Lower leg skin (tissue), 4 donors: Measurements from ENCODE around the gene EML4. TPM values are rescaled to one million over a fixed set of nuclear protein-coding genes. Genes with fewer than 3 reads are reported as not detected.
"Not testable (repeated sequence)": the region's sequence is repeated elsewhere in the genome, so short reads cannot be mapped to it uniquely, and the experiment has no call there.

Experiments
- DNase-seq, 2 donors: peaks; one replicate each; pipeline ENCODE4 v3.0.0-alpha.2; 2019; ENCODE audit warnings: low spot score in 2 of 2
- H3K4me3 ChIP-seq: fragments of 200-600 bp; sonication (generic); 2 replicates; pipeline ENCODE4 v1.5.1; 2017; ENCODE audit warnings: mild to moderate bottlenecking, low read depth; ENCODE audit not compliant: poor library complexity, severe bottlenecking
- POLR2A ChIP-seq, 2 donors: fragments of 450-650 bp; IDR thresholded peaks; one replicate each; pipeline ENCODE4 v1.6.1; 2016 to 2017; ENCODE audit warnings: antibody characterized with exemption in 2 of 2, mild to moderate bottlenecking in 1 of 2, moderate library complexity in 1 of 2
- WGBS, 2 donors: methylation state at CpG; one replicate each; pipeline ENCODE4 v1.1.5; 2018; 5-methylcytosine and 5-hydroxymethylcytosine counted together
- intact Hi-C: fragments of 100-400 bp; cut with DNase I; formaldehyde crosslinking; loops from one replicate; pipeline ENCODE4 v1.15.0; 2023; ENCODE audit warnings: low total_unique reads
- total RNA-seq, 4 donors: library from RNA; depleted of rRNA; stranded (reverse); fragments of >200 nt; gene quantifications; one replicate each; pipeline ENCODE4 v1.1.0, GENCODE V29; 2016
- TF ChIP-seq, protein P1 (sequence below), 3 donors: fragments of 450-650 bp; IDR thresholded peaks; one replicate each; pipeline ENCODE4 v1.5.1; 2016; ENCODE audit warnings: antibody characterized with exemption in 3 of 3, mild to moderate bottlenecking in 3 of 3, moderate library complexity in 2 of 3

EML4 gene
- total RNA-seq, 4 donors from 2014 or later, result 29.5 to 37.4 (median 33.6) TPM

DNA sequence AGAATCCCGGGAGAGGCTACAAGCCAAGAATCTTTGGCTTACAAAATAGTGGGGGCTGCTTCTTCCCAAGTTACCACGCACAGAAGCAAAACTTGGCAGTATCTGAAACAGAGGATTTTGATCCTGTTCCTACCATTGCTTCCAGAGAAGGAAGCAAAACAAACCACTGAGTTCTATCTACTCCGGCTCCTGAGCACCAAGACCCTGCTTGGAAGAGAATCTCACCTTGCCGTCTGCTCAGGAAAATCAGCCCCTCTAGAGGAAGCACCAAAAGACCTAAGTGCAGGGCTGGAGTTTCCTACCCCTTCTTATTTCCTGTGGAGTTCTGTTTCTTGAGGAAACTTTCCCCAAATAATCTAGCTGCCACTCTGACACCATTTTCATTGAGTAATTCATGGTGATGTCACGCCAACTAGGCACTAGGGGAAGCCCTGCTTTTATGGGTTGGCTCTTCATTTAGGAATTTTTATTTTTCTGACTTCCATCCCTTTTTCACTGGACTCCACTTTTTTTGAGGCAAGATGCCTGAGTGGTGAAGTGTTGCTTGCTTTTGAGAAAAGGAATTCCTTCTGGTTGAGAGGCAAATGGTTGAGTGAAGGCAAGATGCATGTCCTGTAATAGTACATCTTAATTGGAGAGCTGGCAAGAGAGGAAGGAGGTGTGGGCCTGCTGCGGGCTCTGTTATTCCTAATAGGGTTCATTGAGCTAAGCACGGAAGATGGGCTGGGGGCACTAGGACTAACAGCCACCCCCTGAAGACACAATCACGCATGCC lies 36.8 kb upstream of the EML4 start:
- no peak overlapping the region for H3K4me3 ChIP-seq
- 35% methylated on average over 8 of the region's 8 CpGs for WGBS, 2 donors
- no peak for TF ChIP-seq POLR2A (IDR thresholded peaks at IDR 0.05)
- TF ChIP-seq, protein P1, sequence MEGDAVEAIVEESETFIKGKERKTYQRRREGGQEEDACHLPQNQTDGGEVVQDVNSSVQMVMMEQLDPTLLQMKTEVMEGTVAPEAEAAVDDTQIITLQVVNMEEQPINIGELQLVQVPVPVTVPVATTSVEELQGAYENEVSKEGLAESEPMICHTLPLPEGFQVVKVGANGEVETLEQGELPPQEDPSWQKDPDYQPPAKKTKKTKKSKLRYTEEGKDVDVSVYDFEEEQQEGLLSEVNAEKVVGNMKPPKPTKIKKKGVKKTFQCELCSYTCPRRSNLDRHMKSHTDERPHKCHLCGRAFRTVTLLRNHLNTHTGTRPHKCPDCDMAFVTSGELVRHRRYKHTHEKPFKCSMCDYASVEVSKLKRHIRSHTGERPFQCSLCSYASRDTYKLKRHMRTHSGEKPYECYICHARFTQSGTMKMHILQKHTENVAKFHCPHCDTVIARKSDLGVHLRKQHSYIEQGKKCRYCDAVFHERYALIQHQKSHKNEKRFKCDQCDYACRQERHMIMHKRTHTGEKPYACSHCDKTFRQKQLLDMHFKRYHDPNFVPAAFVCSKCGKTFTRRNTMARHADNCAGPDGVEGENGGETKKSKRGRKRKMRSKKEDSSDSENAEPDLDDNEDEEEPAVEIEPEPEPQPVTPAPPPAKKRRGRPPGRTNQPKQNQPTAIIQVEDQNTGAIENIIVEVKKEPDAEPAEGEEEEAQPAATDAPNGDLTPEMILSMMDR (IDR thresholded peaks at IDR 0.05), result no peak
- intact Hi-C loops, result no loop called here
- peak in 1 of 2 donors; percentile 36 for DNase-seq

DNA sequence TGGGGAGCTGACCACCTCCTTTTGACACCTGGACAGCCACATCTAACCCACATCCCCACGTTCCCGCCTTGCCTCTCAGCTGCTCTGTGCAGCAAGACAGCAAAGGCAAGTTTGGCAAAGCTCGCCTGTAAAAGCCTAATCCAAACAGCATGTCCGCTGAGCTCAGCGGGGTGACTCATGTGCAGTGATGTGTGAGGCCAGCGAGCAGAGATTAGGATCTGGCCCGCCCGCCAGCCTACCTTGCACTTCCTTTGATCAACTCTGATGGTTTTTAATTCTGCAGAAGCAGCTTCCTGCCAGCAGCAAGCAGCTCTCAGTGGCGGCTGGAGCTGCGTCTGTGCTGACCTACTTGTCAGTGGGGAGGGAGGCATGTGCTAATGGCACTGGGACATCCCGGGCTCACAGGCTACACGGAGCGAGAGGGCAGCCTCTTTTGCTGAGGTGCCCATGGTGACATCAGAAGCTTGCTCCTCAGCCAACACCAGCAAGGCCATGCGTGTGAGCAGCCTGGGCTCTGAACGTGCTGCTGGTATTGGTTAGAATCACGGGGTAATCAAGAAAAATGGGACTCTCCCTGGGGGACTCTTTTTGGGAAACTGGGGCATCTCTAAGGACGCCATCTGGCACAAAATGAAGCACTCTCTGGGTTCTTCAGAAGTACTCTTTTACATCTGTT lies 36.0 kb upstream of the EML4 start:
- intact Hi-C loops, result no loop called here
- no peak for TF ChIP-seq POLR2A (IDR thresholded peaks at IDR 0.05)
- TF ChIP-seq, protein P1 (IDR thresholded peaks at IDR 0.05), result no peak
- DNase-seq, result peak; percentile 88 to 96
- H3K4me3 ChIP-seq, result no peak overlapping the region
- WGBS, 2 donors, result 1 to 3% methylated on average over 16 to 17 of the region's 17 CpGs

DNA sequence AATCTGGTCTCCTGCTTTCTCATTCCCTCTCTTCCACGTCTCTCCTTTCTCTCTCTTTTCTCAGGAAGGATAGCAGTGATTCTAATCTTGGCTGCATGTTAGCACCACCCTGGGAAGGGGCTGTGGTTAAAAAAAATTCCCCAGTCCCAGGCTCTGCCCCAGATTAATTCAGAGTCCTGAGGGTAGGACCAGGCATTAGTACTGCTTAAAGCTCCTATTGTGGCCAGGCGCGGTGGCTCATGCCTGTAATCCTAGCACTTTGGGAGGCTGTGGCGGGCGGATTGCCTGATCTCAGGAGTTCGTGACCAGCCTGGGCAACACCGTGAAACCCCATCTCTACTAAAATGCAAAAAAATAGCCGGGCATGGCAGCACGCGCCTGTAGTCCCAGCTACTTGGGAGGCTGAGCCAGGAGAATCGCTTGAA lies 35.4 kb upstream of the EML4 start:
- WGBS, 2 donors, result 63 to 79% methylated on average over 11 of the region's 11 CpGs
- no peak for TF ChIP-seq POLR2A (IDR thresholded peaks at IDR 0.05)
- TF ChIP-seq, protein P1 (IDR thresholded peaks at IDR 0.05), result no peak
- no peak for DNase-seq
- H3K4me3 ChIP-seq, result no peak overlapping the region
- intact Hi-C loops, result no loop called here

DNA sequence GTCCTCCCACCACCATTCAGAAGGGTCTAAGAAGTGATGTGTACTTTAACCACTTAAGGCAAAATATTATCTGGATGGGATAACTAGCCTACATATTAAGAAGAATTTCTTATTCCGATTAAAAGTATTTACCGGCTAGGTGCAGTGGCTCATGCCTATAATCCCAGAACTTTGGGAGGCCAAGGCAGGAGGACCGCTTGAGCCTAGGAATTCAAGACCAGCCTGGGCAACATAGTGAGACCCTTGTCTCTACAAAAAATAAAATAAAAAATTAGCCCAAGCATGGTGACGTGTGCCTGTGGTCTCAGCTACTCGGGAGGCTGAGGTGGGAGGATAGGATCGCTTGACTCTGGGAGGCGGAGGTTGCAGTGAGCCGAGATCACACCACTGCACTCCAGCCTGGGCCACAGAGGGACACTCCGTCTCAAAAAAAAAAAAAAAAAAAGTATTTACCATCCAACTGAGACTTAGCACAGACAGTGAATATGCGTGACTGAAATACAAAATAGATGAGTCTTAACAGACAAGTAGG lies 34.7 kb upstream of the EML4 start:
- intact Hi-C loops, DNase-seq, H3K4me3 ChIP-seq: not testable (repeated sequence)
- whole genome bisulfite sequencing, 2 donors, result 87 to 90% methylated on average over 10 of the region's 10 CpGs

DNA sequence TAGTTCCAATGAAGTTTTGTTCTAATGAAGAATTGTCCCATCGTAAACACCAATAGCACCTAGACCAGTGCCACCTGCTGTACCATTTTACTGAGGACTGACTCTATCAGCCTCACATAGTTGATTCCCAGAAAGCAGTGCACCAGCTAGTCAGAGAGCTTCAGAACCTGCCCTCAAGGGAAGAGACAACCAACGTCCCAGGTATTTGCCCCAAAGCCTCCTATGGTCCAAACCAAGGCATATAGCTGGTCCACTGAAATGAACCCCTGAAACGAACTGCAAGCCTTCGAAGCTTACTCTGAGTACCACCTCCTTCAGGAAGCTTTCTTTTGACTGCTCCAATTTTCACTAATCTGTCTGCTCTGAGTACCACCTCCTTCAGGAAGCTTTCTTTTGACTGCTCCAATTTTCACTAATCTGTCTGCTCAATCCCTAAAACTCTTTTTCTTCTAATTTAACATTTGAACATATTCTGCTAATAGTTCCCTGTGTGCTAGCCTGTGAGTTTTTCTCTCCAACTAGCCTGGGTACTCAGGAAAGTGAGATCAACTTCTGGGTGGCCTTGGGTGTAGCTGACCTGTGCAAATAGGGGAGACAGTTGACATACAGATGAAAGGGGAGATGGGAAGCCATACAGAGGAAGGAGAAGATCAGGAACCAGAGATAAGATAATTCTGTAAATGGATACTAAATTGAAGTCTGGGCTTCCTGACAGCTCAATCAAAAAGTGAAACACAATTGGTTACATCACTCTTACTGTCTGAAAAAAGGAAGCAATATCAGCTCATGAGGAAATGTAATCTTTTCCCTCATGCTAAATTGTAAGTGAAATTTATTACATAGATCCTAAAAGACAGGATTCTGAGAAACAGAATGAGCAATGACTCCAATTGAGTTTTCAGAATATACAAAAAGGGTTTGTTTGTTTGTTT lies 33.5 kb upstream of the EML4 start:
- 72 to 81% methylated on average over 4 of the region's 4 CpGs for WGBS, 2 donors
- TF ChIP-seq, protein P1 (IDR thresholded peaks at IDR 0.05), result no peak
- TF ChIP-seq POLR2A (IDR thresholded peaks at IDR 0.05), result no peak
- intact Hi-C loops, result no loop called here
- DNase-seq, result no peak
- no peak overlapping the region for H3K4me3 ChIP-seq
